Fibroblast of skin of left quadriceps (primary cell): Measurements from ENCODE around the gene CCDC187.

Source experiments
- DNase-seq, 2 experiments: peaks; one replicate each; pipeline ENCODE4 v3.0.0-alpha.2; 2013; ENCODE audit warnings: low read depth in 2 of 2

CCDC187 gene

DNA sequence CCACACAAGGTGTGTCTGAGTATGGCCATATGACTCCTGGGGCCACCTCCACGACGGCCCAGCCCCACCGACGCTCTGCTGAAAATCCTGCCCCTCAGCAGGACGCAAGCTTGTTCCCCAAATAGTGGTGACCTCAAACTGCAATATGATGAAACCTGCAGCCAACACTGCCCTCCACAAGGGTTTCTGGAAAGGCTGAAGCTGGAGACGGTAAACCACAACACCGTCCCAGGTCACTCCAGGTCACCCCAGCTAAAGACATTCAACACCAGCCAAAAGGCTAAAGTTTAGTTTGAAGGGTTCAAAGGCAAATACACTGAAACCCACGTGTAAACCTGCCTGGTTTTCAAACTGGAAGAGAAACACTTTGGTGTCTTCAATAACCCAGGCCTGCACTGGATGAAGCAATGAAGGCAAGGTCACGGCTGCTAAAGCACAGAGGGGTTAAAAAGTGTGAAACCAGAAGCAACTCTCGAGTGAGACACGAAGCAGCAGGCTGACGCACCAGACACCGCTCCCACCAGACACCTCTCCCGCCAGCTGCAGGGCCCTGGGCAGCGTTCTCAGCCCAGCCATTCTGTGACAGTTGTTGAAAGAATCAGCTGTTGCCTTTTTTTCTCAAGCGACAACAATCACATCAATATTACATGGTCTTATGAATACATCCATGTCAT is 97.2 kb downstream of the CCDC187 start:
- DNase-seq: no peak

DNA sequence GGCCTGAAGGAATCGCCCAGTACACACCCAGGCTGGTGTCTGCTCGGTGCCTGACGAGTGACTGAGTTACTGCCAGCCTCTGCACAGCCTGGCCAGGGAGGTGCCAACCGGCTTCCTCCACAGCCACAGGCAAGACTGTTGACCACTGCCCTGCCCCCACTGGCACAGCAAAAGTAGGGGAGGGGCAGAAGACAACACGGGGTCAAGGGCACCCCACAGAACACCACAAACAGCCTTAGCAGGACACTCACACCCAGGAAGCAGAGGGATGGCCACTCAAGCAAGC is 98.2 kb downstream of the CCDC187 start:
- DNase-seq: no peak

GRCh38 chr9:136204838-136205706 is 98.8 kb downstream of the CCDC187 start, which contains the start of gene LHX3:
TSS of gene LHX3 (minus strand) at chr9:136205128. CDS start at chr9:136205012, 116 bp downstream.
- no peak for DNase-seq

DNA sequence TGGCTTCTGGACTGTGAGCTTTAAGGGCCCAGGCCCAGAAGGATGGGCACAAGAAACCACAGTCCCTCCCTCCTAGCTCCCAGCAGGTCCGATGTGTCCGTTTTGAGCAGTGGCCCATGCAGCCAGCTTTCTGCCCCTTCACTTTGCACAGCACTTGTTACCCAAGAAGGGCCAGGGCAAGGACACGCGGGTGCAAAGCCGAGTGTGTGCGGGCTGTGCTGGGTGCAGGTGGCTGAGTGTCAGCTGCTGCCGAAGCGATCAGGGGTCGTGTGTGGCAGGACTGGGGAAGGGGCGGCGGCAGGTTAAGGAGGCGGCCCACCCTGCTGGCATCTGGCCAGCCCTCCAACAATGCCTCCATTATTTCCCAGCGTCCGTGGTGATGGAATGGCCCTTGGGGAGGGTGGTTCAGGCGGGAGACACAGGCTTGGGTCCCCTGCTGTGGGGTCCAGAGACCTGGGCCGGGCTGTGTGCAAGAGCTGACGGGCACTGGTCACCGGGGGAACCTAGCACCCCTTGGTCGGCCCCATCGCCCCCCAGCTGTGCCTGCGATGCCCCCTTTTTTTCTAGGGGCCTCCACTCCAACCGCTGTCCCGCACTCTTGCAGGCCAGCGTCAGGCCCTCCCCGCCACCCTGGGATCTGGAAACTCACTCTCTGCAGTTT is 99.6 kb downstream of the CCDC187 start:
- DNase-seq: no peak

- DNase-seq: no peak
Observed at GRCh38 chr9:136203408-136204144, 100.3 kb downstream of the CCDC187 start.

GRCh38 chr9:136202454-136203407 is 101.2 kb downstream of the CCDC187 start:
- DNase-seq: no peak

- no peak for DNase-seq
Observed at GRCh38 chr9:136201609-136202453, 102.1 kb downstream of the CCDC187 start.

DNA sequence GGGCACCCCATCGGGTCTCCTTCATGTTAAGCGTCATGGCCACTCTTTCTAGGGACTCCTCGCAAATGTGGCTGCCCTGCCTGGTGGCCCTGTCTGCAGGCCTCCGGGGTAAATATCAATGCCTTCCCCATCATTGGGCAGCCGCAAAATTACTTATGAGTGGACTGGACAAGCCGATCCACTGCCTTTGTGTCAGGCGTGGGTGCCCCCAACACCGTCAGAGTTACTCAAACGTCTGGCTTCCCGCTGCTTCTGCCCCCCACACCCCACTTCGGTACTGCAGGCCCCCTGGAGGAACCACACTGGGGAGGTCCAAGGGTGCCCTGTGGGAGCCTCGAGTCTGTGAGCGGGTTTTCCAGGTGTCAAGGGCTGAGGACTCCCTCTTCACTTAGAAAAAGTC is 102.7 kb downstream of the CCDC187 start:
- no peak for DNase-seq

- DNase-seq: no peak
Observed at GRCh38 chr9:136200424-136200823, 103.5 kb downstream of the CCDC187 start.
